Suprapubic skin (tissue), 4 donors: Measurements from ENCODE around the gene EPHB1.

Source experiments
- EP300 ChIP-seq: sonication (generic); formaldehyde crosslinking; IDR thresholded peaks from one replicate; pipeline ENCODE4 v1.6.1; 2017; ENCODE audit warnings: antibody characterized with exemption
- POLR2A ChIP-seq, 2 donors: fragments of 450-650 bp; IDR thresholded peaks; one replicate each; pipeline ENCODE4 v1.6.1; 2017; ENCODE audit warnings: antibody characterized with exemption in 2 of 2, mild to moderate bottlenecking in 2 of 2, moderate library complexity in 2 of 2
- POLR2AphosphoS5 ChIP-seq, 3 donors: sonication (generic); formaldehyde crosslinking; IDR thresholded peaks; one replicate each; pipeline ENCODE4 v1.6.1; 2017; ENCODE audit warnings: antibody characterized with exemption in 3 of 3
- TF ChIP-seq, protein P1 (sequence below), 2 donors: fragments of 200-600 bp in 1 of 2; fragments of 450-650 bp in 1 of 2; sonication (generic) in 1 of 2; IDR thresholded peaks; one replicate each; pipeline ENCODE4 v1.5.1; 2016 to 2019; ENCODE audit warnings: antibody characterized with exemption in 2 of 2, mild to moderate bottlenecking in 1 of 2, moderate library complexity in 1 of 2

DNA sequence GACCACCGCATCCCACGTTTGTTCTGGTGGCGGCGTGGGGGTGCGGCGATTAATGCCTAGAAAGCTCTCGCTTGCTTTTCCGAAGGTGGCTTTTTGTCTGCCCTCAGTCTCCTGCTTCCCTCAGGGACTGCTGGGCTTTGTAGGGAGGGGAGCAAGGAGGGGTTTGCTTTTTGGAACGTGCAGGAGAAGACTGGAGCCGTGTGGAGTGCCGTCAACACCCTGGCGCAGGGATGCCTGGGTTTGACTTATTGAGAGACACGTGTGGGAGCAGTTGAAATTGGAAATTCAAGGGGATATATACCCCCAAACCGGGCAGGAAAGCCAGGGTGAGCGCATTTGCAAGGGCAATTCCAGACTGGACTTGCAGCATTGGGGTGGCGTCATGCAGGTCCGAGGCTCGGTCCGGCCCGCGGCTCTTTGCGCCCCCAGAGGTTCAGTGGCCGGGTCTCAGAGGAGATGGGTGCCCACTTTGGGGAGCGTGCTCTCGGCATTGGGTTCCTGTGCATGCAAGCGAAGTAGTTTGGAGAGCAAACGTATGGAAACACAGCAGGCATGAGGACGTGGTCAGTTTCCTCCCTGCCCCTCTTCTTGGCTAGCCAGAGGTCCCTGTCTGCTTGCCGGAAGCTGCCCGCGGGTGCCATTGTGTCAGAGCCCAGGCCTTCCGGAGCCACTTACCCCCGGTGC is 2.1 kb downstream of the EPHB1 start:
- TF ChIP-seq, protein P1, sequence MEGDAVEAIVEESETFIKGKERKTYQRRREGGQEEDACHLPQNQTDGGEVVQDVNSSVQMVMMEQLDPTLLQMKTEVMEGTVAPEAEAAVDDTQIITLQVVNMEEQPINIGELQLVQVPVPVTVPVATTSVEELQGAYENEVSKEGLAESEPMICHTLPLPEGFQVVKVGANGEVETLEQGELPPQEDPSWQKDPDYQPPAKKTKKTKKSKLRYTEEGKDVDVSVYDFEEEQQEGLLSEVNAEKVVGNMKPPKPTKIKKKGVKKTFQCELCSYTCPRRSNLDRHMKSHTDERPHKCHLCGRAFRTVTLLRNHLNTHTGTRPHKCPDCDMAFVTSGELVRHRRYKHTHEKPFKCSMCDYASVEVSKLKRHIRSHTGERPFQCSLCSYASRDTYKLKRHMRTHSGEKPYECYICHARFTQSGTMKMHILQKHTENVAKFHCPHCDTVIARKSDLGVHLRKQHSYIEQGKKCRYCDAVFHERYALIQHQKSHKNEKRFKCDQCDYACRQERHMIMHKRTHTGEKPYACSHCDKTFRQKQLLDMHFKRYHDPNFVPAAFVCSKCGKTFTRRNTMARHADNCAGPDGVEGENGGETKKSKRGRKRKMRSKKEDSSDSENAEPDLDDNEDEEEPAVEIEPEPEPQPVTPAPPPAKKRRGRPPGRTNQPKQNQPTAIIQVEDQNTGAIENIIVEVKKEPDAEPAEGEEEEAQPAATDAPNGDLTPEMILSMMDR (IDR thresholded peaks at IDR 0.05) = no peak
- no peak for TF ChIP-seq POLR2A (IDR thresholded peaks at IDR 0.05)
- no peak for TF ChIP-seq EP300
- TF ChIP-seq POLR2AphosphoS5 (IDR thresholded peaks at IDR 0.05) = no peak
